ENCODE measurements around the gene CNPY2. TPM values are rescaled to one million over a fixed set of nuclear protein-coding genes. Genes with fewer than 3 reads are reported as not detected.
"Not testable (repeated sequence)": the region's sequence is repeated elsewhere in the genome, so short reads cannot be mapped to it uniquely, and the experiment has no call there.

The CNPY2 gene
- total RNA-seq, 2 experiments from 2014 or later: 77.4 to 82.6 TPM

DNA sequence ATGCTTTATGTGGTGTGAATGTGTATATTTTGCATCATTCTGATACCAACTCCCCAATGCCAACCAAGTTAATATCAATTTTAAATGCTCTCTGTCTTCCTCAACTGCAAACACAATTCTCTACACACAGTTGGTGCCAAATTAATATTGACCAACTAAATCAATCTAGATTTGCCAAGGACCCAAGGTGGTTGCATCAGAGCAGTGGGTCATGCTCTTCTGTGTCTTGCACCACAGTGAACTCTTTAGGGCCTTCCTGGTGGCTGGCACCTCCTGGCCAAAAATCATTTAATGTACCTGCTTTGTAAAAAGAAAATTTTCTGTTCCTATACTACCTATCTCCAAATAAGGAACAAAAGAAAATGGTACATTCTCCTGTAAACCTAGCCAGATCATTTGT, 34.9 kb downstream of the CNPY2 start:
- H3K9me3 Mint-ChIP-seq (ENCODE audit: low read depth): no peaks in the 10 kb centered on the region
- no peaks in the 10 kb centered on the region for H3K4me1 Mint-ChIP-seq
- CTCF ChIA-PET: interaction anchor here (0.7 kb wide), 1 partner anchor 322 kb away, joined by 4 read pairs; no protein-coding TSS in a partner anchor
- H3K27ac Mint-ChIP-seq: peak overlapping the region; percentile 47
- ATAC-seq (no peak), DNase-seq (no peak)
- intact Hi-C loops (cut with DNase I, micrococcal nuclease): no loop called here
- H3K36me3 Mint-ChIP-seq (ENCODE audit: low read depth): peaks cover 47% of the 10 kb centered on the region
- no peaks in the 10 kb centered on the region for H3K27me3 Mint-ChIP-seq
- H3K4me3 Mint-ChIP-seq: no peak overlapping the region
- POLR2A ChIA-PET: interaction anchor here (0.6 kb wide), 1 partner anchor 91 kb away, joined by 3 read pairs; no protein-coding TSS in a partner anchor

DNA sequence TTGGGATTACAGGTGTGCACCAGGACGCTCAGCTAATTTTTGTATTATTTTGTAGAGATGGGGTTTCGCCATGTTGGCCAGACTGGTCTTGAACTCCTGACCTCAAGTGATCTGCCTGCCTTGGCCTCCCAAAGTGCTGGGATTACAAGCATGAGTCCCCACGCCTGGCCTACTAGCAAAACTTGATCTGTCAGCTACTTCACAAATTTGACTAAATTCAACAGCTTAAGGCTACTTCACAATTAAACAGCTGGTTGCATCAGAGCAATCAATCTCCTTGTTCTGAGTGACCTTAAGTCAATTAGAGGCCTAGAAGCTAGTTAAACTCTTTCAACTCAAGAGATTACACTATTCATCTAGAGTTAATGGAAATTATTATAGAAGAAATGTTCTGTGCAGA, 36.9 kb downstream of the CNPY2 start:
- no peak overlapping the region for H3K27ac Mint-ChIP-seq
- ATAC-seq: no peak
- intact Hi-C loops (cut with DNase I, micrococcal nuclease): no loop called here
- no peaks in the 10 kb centered on the region for H3K27me3 Mint-ChIP-seq
- peaks cover 49% of the 10 kb centered on the region for H3K36me3 Mint-ChIP-seq (ENCODE audit: low read depth)
- POLR2A ChIA-PET: no interaction called here
- H3K4me1 Mint-ChIP-seq: no peaks in the 10 kb centered on the region
- CTCF ChIA-PET: interaction anchor here (0.8 to 1.1 kb wide), 5 partner anchors 16 to 186 kb away, joined by 3 to 4 read pairs (median 3); partner anchors contain the start of gene ANKRD52
- no peak overlapping the region for H3K4me3 Mint-ChIP-seq
- no peaks in the 10 kb centered on the region for H3K9me3 Mint-ChIP-seq (ENCODE audit: low read depth)
- DNase-seq: no peak

DNA sequence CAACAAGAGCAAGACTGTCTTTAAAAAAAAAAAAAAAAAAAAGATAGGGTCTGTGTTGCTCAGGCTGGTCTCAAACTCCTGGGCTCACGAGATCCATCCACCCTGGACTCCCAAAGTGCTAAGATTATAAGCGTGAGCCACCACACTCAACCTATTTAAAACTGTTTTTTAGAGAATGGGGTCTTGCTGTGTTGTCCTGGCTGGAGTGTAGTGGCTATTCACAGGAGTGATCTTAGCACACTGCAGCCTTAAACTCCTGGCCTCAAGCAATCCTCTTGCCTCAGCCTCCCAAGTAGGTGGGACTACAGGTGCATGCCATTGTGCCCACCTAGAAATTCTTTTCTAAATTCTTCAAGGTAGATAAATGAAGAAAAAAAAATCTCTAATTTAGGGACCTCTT, 41.5 kb downstream of the CNPY2 start:
- H3K9me3 Mint-ChIP-seq (ENCODE audit: low read depth): no peaks in the 10 kb centered on the region
- no peak overlapping the region for H3K4me3 Mint-ChIP-seq
- intact Hi-C loops (cut with DNase I, micrococcal nuclease): no loop called here
- ATAC-seq: no peak
- DNase-seq: no peak
- H3K4me1 Mint-ChIP-seq: no peaks in the 10 kb centered on the region
- POLR2A ChIA-PET: no interaction called here
- peaks cover 39% of the 10 kb centered on the region for H3K36me3 Mint-ChIP-seq (ENCODE audit: low read depth)
- H3K27me3 Mint-ChIP-seq: no peaks in the 10 kb centered on the region
- no peak overlapping the region for H3K27ac Mint-ChIP-seq
- CTCF ChIA-PET: no interaction called here

DNA sequence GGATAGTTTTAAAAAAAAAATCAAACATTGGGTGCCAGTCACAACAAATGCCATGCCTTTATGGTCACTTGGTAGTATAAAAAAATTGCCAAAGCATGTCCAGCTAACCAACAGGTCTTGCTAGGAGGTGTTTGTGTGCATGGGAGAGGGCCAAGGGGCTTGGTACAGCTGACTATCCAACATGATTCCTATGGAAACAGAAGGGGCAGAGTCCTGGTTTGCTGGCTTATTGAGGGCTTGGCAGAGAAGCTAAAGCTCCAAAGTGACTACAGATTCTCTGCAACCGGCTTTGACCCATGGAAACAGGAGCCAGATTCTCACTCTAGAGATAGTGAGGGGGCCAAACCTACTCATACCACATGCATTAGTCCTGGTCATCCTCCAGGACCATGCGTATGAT, 43.3 kb downstream of the CNPY2 start:
- H3K27me3 Mint-ChIP-seq; ATAC-seq; H3K4me1 Mint-ChIP-seq; H3K9me3 Mint-ChIP-seq (ENCODE audit: low read depth); H3K27ac Mint-ChIP-seq; H3K4me3 Mint-ChIP-seq; DNase-seq; POLR2A ChIA-PET; intact Hi-C loops (cut with DNase I, micrococcal nuclease): not testable (repeated sequence)
- CTCF ChIA-PET: interaction anchor here (0.6 kb wide), 1 partner anchor 213 kb away, joined by 3 read pairs; no protein-coding TSS in a partner anchor
- H3K36me3 Mint-ChIP-seq (ENCODE audit: low read depth): peaks cover 32% of the 10 kb centered on the region

DNA sequence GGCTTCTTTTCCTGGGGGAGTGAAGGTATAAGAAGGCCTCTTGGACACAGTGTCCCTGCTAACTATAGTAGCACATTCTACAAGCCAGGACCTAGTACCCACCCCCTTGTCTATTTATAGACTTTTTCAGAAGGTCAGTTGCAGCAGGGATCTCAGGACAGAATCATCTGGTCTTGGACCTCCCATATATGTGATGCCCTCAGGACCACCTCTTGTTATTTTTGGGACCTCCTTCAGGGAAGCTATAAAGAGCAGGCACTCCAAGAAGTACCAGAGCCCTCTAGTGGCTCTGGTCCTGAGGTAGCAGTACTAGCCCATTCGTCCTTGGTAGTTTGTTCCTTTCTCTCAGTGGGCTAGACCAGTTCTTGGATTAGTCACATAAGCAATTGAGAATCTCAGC, 44.8 kb downstream of the CNPY2 start:
- H3K9me3 Mint-ChIP-seq (ENCODE audit: low read depth): no peaks in the 10 kb centered on the region
- POLR2A ChIA-PET: no interaction called here
- H3K27me3 Mint-ChIP-seq: no peaks in the 10 kb centered on the region
- H3K4me3 Mint-ChIP-seq: no peak overlapping the region
- H3K4me1 Mint-ChIP-seq: peaks cover 9% of the 10 kb centered on the region
- intact Hi-C loops (cut with DNase I, micrococcal nuclease): no loop called here
- H3K36me3 Mint-ChIP-seq (ENCODE audit: low read depth): peaks cover 29% of the 10 kb centered on the region
- ATAC-seq (peak; percentile 20), DNase-seq (no peak)
- CTCF ChIA-PET: interaction anchor here (0.6 kb wide), 3 partner anchors 25 to 274 kb away, joined by 4 read pairs; partner anchors contain the start of gene SUOX
- H3K27ac Mint-ChIP-seq: no peak overlapping the region

DNA sequence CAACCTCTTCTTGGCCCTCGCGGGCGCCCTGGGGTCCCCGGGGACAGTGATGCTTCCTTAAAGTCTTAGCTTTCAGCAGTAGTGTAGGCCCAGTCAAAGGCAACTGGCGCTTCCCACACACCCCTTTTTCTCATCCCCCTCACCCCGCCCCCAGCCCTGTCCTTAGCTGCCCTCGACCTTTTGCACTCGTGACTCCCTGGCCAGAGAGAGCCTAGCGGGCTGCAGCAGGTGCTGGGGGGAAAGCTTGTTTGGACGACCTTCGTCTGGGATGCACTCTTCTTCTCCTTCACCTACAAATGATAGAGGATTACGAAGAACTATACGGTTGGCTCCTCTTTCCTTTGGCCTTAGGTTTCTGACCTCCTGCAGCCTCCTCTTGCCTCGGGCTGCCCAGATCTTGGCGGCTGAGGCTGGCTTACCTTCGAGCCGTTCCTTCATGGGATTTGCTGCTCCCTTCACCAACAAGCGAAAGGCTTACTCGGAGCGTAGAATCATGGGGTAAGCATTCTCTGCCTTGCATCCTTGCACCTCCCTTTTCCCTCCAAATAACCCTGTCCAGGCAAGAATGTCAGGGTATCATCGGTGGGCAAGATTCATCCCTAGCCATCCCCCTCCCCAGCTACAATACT, 48.2 kb downstream of the CNPY2 start:
- no peaks in the 10 kb centered on the region for H3K27me3 Mint-ChIP-seq
- H3K27ac Mint-ChIP-seq: peak overlapping the region; percentile 34
- peaks cover 9% of the 10 kb centered on the region for H3K4me1 Mint-ChIP-seq
- ATAC-seq (no peak), DNase-seq (no peak)
- H3K36me3 Mint-ChIP-seq (ENCODE audit: low read depth): peaks cover 12% of the 10 kb centered on the region
- CTCF ChIA-PET: interaction anchor here (0.5 to 5.1 kb wide), 13 partner anchors 10 to 182 kb away, joined by 3 to 26 read pairs (median 4); partner anchors contain the start of genes ANKRD52, CNPY2, PA2G4 and SMARCC2
- POLR2A ChIA-PET: interaction anchor here (0.9 to 1.5 kb wide), 3 partner anchors 11 to 48 kb away, joined by 3 read pairs; partner anchors contain the start of genes CNPY2 and RNF41
- no peaks in the 10 kb centered on the region for H3K9me3 Mint-ChIP-seq (ENCODE audit: low read depth)
- intact Hi-C loops (cut with DNase I, micrococcal nuclease): loop anchor here (1.0 to 10.0 kb wide), 11 partner anchors 9 to 201 kb away; partner anchors contain the start of genes SPRYD4 (in 2 of the 2), ANKRD52 (in 1 of the 2), CS (in 1 of the 2) and ESYT1 (in 1 of the 2)
- peak overlapping the region; percentile 89 for H3K4me3 Mint-ChIP-seq

DNA sequence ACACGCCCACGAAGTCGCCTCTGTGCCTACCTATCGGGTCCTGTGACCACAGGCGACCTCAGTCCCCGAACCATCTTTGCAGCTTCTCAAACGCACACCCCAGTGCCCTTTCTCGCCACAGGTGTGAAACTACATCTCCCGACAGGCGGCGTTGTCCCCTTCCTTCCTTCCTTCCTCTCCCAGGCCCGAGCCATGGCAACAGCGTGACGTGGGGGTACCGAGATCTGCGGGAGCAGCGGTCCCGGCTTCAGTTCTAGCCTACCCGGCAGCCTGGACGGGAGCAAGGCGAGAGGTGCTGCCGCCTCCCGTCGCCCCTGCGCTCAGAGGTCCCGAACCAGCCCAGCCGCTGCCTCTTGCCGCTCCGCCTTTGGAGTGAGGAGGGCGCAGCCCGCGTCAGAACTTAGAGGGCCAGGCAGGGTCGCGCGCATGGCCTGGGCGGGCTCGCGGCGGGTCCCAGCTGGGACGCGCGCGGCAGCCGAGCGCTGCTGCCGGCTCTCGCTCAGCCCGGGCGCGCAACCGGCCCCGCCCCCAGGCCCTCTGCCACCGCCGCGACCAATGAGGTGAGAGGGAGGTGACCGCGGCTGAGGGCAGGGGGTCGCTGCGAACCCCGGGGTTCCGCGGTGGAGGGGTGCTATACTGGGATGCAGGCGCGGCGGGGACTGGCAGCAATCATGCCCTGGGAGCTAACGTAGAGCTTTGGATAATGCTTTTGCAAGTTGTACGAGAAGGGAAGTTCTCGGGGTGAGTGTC, 48.9 kb downstream of the CNPY2 start, which contains the start of gene COQ10A:
TSS of gene COQ10A (plus strand) at position 250 of the 750 bp plus-strand sequence. CDS start at position 427, 177 bp downstream.
- H3K36me3 Mint-ChIP-seq (ENCODE audit: low read depth): peaks cover 12% of the 10 kb centered on the region
- peak; percentile 90 for ATAC-seq
- ChIA-PET CTCF (interaction anchor here (0.6 to 5.1 kb wide), 16 partner anchors 10 to 197 kb away, joined by 3 to 26 read pairs (median 4); partner anchors contain the start of genes ANKRD52, CNPY2, PA2G4 and SMARCC2), POLR2A (interaction anchor here (0.5 to 1.5 kb wide), 10 partner anchors 9 to 459 kb away, joined by 3 to 9 read pairs (median 4); partner anchors contain the start of genes ANKRD52, CNPY2, NACA and PA2G4)
- intact Hi-C loops (cut with DNase I, micrococcal nuclease): loop anchor here (1.0 to 10.0 kb wide), 12 partner anchors 9 to 201 kb away; partner anchors contain the start of genes SPRYD4 (in 2 of the 2), ANKRD52 (in 1 of the 2), CS (in 1 of the 2) and ESYT1 (in 1 of the 2)
- no peaks in the 10 kb centered on the region for H3K27me3 Mint-ChIP-seq
- H3K9me3 Mint-ChIP-seq (ENCODE audit: low read depth): no peaks in the 10 kb centered on the region
- peak; percentile 90 for DNase-seq
- peak within 1 kb of the TSS; percentile 89 for H3K4me3 Mint-ChIP-seq
- peaks cover 9% of the 10 kb centered on the region for H3K4me1 Mint-ChIP-seq
- peak within 1 kb of the TSS; percentile 89 for H3K27ac Mint-ChIP-seq

DNA sequence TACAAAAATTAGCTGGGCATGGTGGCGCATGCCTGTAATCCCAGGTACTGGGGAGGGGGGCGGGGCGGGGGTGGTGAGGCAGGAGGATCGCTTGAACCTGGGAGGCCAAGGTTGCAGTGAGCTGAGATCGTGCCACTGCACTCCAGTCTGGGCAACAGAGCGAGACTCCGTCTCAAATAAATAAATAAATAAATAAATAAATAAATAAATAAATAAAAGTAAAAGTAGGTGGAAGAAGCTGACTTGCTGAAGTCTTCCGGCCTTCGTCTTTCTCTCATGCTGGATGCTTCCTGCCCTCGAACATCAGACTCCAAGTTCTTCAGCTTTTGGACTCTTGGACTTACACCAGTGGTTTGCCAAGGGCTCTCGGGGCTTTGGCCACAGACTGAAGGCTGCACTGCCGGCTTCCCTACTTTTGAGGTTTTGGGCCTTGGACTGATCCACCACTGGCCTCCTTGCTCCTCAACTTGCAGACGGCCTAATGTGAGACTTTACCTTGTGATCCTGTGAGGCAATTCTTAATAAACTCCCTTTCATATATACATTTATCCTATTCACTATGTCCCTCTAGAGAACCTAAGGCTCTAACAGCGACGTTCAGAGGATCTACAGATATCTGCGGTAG, 49.6 kb downstream of the CNPY2 start:
- intact Hi-C loops (cut with DNase I, micrococcal nuclease): loop anchor here (1.0 to 10.0 kb wide), 7 partner anchors 42 to 199 kb away; partner anchors contain the start of genes ESYT1 (in 1 of the 2), NABP2 (in 1 of the 2), SPRYD4 (in 1 of the 2) and ZC3H10 (in 1 of the 2)
- not testable (repeated sequence) for H3K27me3 Mint-ChIP-seq; H3K9me3 Mint-ChIP-seq (ENCODE audit: low read depth); H3K36me3 Mint-ChIP-seq (ENCODE audit: low read depth); H3K4me1 Mint-ChIP-seq; ATAC-seq; DNase-seq
- peak overlapping the region; percentile 89 for H3K27ac Mint-ChIP-seq
- H3K4me3 Mint-ChIP-seq: peak overlapping the region; percentile 89
- POLR2A ChIA-PET: interaction anchor here (0.5 to 1.5 kb wide), 7 partner anchors 8 to 459 kb away, joined by 3 to 6 read pairs (median 5); partner anchors contain the start of genes ANKRD52, NACA and PA2G4
- CTCF ChIA-PET: interaction anchor here (0.6 to 5.1 kb wide), 12 partner anchors 9 to 203 kb away, joined by 3 to 26 read pairs (median 6); partner anchors contain the start of genes ANKRD52 and SMARCC2

DNA sequence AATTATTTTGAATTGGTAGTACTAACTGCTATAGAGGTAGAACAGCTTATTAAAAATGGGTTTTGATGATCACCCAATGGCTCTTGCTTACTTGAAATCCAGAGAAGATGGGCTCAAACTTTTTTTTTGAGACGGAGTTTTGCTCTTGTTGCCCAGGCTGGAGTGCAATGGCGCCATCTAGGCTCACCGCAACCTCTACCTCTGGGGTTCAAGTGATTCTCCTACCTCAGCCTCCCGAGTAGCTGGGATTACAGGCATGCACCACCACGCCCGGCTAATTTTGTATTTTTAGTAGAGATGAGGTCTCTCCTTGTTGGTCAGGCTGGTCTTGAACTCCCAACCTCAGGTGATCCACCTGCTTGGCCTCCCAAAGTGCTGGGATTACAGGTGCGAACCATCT, 52.8 kb downstream of the CNPY2 start:
- H3K27me3 Mint-ChIP-seq; H3K9me3 Mint-ChIP-seq (ENCODE audit: low read depth); ATAC-seq; POLR2A ChIA-PET; H3K36me3 Mint-ChIP-seq (ENCODE audit: low read depth); H3K4me3 Mint-ChIP-seq; H3K27ac Mint-ChIP-seq: not testable (repeated sequence)
- peak; percentile 41 for DNase-seq
- intact Hi-C loops (cut with DNase I, micrococcal nuclease): loop anchor here in 1 of 2 experiments (10.0 kb wide), 1 partner anchor 202 kb away; the partner anchor contains the start of gene SPRYD4
- H3K4me1 Mint-ChIP-seq: peaks cover 14% of the 10 kb centered on the region
- CTCF ChIA-PET: interaction anchor here (0.6 to 1.3 kb wide), 10 partner anchors 16 to 385 kb away, joined by 3 to 6 read pairs (median 3); partner anchors contain the start of genes RNF41 and ZC3H10

DNA sequence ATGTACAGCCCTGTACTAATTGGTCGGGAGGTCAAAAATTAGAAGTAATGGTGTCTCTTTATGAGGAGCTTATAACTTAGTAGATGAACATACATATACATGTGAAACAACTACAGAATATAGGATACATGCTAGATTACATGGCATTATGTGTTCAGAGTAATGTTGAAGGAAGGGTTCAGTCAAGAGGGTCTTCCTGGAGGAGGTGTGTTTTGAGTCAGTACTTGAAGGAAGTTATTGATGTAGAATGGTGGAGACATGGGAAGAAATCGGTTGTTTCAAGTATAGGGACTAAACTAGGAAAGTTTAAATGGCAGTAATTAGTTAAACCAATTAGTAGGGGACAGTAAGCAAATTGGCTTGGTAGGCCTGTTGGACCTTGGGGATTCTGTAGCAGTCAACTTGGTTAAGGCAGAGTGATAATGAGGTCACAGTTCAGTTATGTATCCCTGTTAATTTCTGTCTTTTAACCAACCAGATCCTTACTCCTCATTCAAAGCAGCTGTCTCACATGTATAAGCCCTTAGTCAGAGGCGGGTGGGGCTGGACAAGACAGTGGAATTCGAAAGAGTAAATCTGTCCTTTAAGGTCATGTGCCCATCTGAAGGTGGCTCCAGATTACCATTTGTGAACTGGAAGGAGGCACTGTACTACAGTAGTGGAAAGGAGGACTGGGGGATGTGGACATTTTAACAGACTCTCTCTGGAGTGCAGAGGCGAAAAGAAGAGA, 54.1 kb downstream of the CNPY2 start:
- no peaks in the 10 kb centered on the region for H3K36me3 Mint-ChIP-seq (ENCODE audit: low read depth)
- ChIA-PET CTCF (interaction anchor here (0.6 to 1.2 kb wide), 4 partner anchors 28 to 157 kb away, joined by 3 read pairs; partner anchors contain the start of genes PA2G4 and STAT2), POLR2A (no interaction called here)
- H3K27ac Mint-ChIP-seq: no peak overlapping the region
- no peak overlapping the region for H3K4me3 Mint-ChIP-seq
- ATAC-seq (no peak), DNase-seq (no peak)
- H3K27me3 Mint-ChIP-seq: no peaks in the 10 kb centered on the region
- intact Hi-C loops (cut with DNase I, micrococcal nuclease): loop anchor here in 1 of 2 experiments (10.0 kb wide), 1 partner anchor 203 kb away; the partner anchor contains the start of gene SPRYD4
- H3K4me1 Mint-ChIP-seq: peaks cover 18% of the 10 kb centered on the region
- no peaks in the 10 kb centered on the region for H3K9me3 Mint-ChIP-seq (ENCODE audit: low read depth)
